ENCODE measurements around the gene RNF220. TPM values are rescaled to one million over a fixed set of nuclear protein-coding genes. Genes with fewer than 3 reads are reported as not detected.
"Not testable (repeated sequence)": the region's sequence is repeated elsewhere in the genome, so short reads cannot be mapped to it uniquely, and the experiment has no call there.

RNF220 gene
- total RNA-seq, 1 experiment from 2014 or later: 62.5 TPM

GRCh38 chr1:44499306-44499705, 94.3 kb downstream of the RNF220 start:
- Histone ChIP-seq H3K4me3 (no peak overlapping the region), H3K27me3 (no peaks in the 10 kb centered on the region), H3K9me3 (no peaks in the 10 kb centered on the region), H3K36me3 (no peaks in the 10 kb centered on the region)
- no peak for DNase-seq

DNA sequence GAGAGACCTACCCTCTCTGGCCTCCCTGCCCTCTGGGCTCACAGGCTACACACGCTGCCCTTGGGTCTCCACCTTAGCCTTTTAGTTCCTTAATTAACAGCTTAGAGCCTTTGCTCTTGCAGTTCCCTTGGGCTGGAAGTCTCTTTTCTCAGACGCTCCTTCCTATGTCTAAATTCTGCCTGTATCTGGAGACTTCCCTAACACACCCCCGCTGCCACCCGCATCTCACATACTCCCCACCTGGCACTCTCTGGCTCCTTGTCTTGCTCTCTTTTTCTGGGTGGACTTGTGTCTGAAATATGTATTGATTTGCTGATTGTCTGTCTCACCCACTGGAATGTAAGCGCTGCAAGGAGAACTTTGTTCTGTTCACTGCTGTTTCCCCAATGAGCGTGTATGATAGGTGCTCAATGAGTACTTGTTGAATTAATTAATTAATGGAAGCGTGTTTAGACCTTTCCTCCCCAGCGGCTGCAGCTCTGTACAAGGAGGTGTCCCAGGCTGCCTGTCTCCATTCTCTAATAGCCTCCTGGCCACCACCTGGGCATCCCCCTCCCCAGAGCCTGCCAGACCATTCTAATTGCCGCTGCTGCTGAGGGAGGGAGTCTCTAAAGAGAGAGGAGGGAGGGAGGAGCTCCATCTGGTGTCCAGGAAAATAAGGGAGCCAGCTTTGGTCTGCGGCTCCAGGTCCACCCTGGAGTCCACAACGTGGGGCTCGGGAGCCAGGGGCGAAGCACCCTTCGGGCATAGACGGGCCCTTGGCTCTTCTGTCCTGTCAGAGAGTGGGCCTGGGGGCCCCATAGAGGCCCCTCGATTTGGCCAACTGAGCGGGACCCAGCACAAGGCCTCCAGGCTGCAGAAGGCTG, 95.4 kb downstream of the RNF220 start:
- H3K27me3 ChIP-seq: no peaks in the 10 kb centered on the region
- DNase-seq: no peak
- no peaks in the 10 kb centered on the region for H3K36me3 ChIP-seq
- H3K4me3 ChIP-seq: no peak overlapping the region
- H3K9me3 ChIP-seq: no peaks in the 10 kb centered on the region

DNA sequence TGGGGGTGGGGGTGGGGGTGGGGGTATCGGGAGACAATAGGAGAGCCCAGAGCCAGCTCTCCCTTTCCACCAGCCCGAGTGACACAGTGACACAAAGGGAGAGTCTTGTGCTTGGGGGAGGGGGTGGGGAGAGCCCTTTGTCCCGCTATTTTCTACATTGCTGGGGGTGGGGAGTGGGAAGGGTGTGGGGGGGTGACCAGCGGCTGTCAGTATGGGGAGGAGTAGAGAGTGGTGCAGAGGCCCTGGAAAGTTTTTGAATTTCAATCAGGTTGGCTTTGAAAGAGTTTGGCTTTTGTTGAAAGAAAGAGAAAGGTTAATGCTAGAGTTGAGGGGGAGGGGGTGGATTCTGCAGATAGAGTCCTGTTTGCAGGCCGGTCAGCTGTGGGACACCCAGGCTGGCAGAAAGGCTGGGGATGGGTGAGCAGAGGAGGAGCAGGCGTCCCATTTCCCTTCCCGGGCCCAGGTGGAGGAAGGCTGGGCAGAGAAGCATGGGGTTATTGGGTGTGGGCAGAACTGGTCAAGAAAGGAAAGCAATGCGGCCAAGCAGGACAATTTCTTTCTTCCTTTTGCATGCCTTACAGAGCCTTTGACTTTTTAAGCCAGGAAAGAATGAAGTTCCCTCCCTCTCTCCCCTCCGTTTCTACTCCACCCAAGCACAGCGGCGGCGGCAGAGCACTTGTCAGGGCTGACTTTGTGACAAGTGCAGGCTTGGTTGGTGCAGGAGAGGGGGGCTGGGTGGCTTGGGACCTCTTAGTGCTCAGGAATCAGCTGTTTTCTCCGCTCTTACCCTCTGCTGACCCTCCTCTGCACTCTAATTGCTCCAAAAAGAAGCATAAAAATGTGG, 96.2 kb downstream of the RNF220 start:
- no peak for DNase-seq
- Histone ChIP-seq H3K27me3 (no peaks in the 10 kb centered on the region), H3K9me3 (no peaks in the 10 kb centered on the region), H3K36me3 (no peaks in the 10 kb centered on the region), H3K4me3 (no peak overlapping the region)

- H3K36me3 ChIP-seq, H3K4me3 ChIP-seq, DNase-seq, H3K27me3 ChIP-seq, H3K9me3 ChIP-seq: not testable (repeated sequence)
Observed at GRCh38 chr1:44502823-44503222, 97.8 kb downstream of the RNF220 start.

DNA sequence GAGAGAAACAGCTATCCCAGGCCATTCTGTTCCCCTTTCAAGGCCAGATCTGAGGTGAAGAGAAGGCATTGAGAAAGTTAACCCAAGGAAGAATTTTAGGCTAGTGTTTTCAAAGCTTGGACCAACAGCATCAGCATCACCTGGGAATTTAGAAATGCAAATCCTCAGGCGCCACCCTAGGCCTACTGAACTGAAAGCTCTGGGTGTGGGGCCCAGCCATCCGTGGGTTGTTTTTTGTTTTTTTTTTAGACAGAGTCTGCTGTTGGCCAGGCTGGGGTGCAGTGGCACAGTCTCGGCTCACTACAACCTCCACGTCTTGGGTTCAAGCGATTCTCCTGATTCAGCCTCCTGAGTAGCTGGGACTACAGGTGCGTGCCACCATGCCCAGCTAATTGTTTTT, 98.6 kb downstream of the RNF220 start:
- H3K9me3 ChIP-seq: no peaks in the 10 kb centered on the region
- no peaks in the 10 kb centered on the region for H3K27me3 ChIP-seq
- no peak overlapping the region for H3K4me3 ChIP-seq
- no peak for DNase-seq
- no peaks in the 10 kb centered on the region for H3K36me3 ChIP-seq

GRCh38 chr1:44505210-44505993, 100.3 kb downstream of the RNF220 start:
- no peak overlapping the region for H3K4me3 ChIP-seq
- H3K36me3 ChIP-seq: no peaks in the 10 kb centered on the region
- no peaks in the 10 kb centered on the region for H3K27me3 ChIP-seq
- peak; percentile 45 for DNase-seq
- H3K9me3 ChIP-seq: no peaks in the 10 kb centered on the region

GRCh38 chr1:44507490-44508396, 102.7 kb downstream of the RNF220 start:
- Histone ChIP-seq H3K36me3 (no peaks in the 10 kb centered on the region), H3K9me3 (no peaks in the 10 kb centered on the region), H3K27me3 (no peaks in the 10 kb centered on the region), H3K4me3 (no peak overlapping the region)
- no peak for DNase-seq

DNA sequence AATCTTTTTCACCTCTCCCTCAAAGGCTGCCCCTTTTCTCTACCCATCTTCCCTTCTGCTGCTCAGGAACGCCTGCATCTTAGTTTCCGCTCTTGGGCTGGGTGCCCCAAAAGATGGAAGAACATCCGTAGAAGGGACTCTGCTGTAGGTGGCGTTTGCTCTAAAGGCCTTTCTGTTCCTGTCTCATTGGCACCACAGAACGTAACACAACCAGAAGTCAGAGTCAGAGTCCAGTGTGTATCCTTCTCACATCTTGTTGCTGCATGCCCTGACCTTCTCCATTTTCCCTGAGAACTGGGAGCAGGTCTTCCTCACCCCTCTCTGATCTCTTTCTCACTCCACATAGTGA, 103.3 kb downstream of the RNF220 start:
- no peak overlapping the region for H3K4me3 ChIP-seq
- DNase-seq: no peak
- no peaks in the 10 kb centered on the region for H3K36me3 ChIP-seq
- H3K27me3 ChIP-seq: no peaks in the 10 kb centered on the region
- H3K9me3 ChIP-seq: no peaks in the 10 kb centered on the region

- no peaks in the 10 kb centered on the region for H3K36me3 ChIP-seq
- no peak for DNase-seq
- H3K27me3 ChIP-seq: no peaks in the 10 kb centered on the region
- H3K4me3 ChIP-seq: no peak overlapping the region
- no peaks in the 10 kb centered on the region for H3K9me3 ChIP-seq
Observed at GRCh38 chr1:44511363-44511762, 106.3 kb downstream of the RNF220 start.

- DNase-seq: no peak
- H3K9me3 ChIP-seq: no peaks in the 10 kb centered on the region
- no peak overlapping the region for H3K4me3 ChIP-seq
- H3K36me3 ChIP-seq: no peaks in the 10 kb centered on the region
- no peaks in the 10 kb centered on the region for H3K27me3 ChIP-seq
Observed at GRCh38 chr1:44511769-44512168, 106.7 kb downstream of the RNF220 start.

DNA sequence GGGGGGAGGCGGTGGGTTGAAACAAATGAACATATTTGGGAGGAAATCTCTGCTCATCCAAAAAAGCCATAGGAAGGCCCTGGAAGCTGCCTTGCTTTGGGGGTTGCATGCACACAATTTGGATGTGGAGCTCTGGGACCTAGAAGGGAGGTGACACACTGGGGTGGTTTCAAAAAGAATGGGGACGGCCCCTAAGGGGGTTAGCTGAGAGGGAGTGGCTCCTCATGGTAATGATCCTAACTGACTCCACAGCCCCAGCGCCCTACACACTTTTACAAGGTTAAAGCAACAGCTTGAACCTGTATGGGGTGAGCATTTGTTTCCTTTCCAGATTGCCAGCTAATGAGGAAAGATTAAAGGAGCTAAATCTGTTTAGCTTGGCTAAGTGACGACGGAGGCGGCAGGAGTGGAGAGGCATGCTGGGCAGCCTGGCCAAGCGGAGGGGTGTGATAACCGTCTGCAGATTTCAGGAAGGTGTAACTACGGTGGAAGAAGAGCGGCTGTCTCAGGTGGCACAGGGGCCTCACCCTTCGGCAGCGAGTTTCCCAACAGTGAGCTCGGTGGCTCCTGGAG, 107.3 kb downstream of the RNF220 start:
- Histone ChIP-seq H3K4me3 (no peak overlapping the region), H3K27me3 (no peaks in the 10 kb centered on the region), H3K9me3 (no peaks in the 10 kb centered on the region), H3K36me3 (no peaks in the 10 kb centered on the region)
- DNase-seq: no peak

DNA sequence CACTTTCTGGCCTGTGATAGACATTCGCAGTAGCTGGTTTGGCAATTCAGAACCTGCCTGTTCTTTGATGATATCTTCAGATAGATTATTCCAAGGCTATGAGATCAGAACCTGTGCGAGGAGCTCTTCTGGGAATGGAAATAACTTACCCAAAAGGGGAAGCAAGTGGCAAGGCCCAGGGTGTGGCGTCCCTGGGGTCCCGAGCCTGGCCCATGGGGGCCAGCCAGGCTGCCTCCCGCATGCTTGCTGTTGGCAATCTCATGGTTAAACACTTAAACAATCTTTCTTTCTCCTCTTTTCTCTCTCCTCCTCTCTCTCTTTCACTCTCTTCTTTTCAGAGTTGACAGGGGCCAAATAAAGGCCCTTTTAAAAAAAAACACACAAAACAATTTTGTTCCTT, 108.1 kb downstream of the RNF220 start:
- no peaks in the 10 kb centered on the region for H3K27me3 ChIP-seq
- H3K36me3 ChIP-seq: no peaks in the 10 kb centered on the region
- no peak for DNase-seq
- no peak overlapping the region for H3K4me3 ChIP-seq
- no peaks in the 10 kb centered on the region for H3K9me3 ChIP-seq

DNA sequence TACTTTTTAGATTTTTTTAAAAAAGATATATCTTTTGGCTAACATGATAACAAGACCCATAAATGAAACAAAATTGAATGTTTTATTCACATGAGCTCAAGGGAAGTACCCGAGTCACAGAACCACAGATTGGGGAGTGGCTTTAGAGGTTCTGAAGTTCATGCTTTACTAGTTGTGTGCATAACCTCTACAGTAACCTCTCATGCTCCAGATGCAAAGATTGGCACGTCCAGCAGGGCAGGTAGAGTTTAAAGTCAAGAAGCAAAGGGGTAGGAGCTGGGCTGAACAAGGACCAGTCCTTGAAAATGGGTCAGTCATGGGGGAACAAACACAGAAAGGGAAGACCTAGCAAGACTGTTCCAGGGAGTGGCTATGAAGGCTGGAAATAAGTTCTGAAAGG, 109.6 kb downstream of the RNF220 start:
- DNase-seq: no peak
- Histone ChIP-seq H3K4me3 (no peak overlapping the region), H3K36me3 (no peaks in the 10 kb centered on the region), H3K9me3 (no peaks in the 10 kb centered on the region), H3K27me3 (no peaks in the 10 kb centered on the region)

- no peaks in the 10 kb centered on the region for H3K27me3 ChIP-seq
- peak; percentile 25 for DNase-seq
- no peak overlapping the region for H3K4me3 ChIP-seq
- H3K9me3 ChIP-seq: no peaks in the 10 kb centered on the region
- no peaks in the 10 kb centered on the region for H3K36me3 ChIP-seq
Observed at GRCh38 chr1:44515416-44515815, 110.4 kb downstream of the RNF220 start.

DNA sequence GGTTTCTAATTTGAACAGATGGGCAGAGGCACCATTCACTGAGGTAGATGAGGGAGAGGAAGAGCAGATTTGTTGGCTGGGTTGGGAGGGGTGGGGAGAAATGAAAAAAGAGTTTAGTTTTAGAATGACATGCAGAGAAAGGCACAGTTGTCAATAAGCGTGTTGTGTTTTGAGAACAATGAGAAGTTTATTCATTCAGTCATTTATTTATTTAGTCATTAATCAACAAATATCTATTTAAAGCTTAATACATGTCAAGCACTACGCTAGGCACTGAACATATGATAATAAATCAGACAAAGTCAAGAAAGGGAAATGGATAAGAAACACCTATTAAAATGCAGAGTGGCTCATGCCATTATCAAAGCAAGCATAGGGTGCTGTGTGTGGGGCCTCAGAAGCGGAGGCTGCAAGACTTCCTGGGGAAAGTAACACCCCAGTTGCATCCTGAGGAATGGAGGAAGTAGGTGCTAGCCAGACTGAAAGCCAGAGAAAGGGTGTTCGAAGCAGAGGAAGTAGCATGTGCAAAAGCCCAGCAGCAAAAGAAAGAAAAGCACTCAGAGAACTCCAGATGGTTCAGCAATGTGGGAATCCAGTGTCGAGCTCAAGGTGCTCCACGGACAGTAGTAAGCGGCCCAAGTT, 114.1 kb downstream of the RNF220 start:
- H3K4me3 ChIP-seq: no peak overlapping the region
- no peak for DNase-seq
- H3K36me3 ChIP-seq: no peaks in the 10 kb centered on the region
- no peaks in the 10 kb centered on the region for H3K27me3 ChIP-seq
- no peaks in the 10 kb centered on the region for H3K9me3 ChIP-seq
